CD14-positive monocyte (primary cell): ENCODE results near the gene DNAJA4. TPM values are rescaled to one million over a fixed set of nuclear protein-coding genes. Genes with fewer than 3 reads are reported as not detected.

ENCODE experiments used
- DNase-seq, 3 donors: peaks; one replicate each; pipeline ENCODE4 v3.0.0-alpha.2; 2011 to 2022
- H2AFZ ChIP-seq: 2 replicates; pipeline ENCODE4 v1.6.0; 2012; ENCODE audit warnings: mild to moderate bottlenecking, low read depth, low read length, inconsistent platforms; ENCODE audit not compliant: insufficient read depth, poor library complexity, severe bottlenecking
- H3K27ac ChIP-seq, 2 donors: 1 replicate in 1 of 2; 2 replicates in 1 of 2; pipeline ENCODE4 v1.5.1; 2012 to 2013; ENCODE audit warnings: low read length in 2 of 2, control low read depth in 1 of 2, inconsistent platforms in 1 of 2, low read depth in 1 of 2, mild to moderate bottlenecking in 1 of 2
- H3K27me3 ChIP-seq, 2 donors: one replicate each; pipeline versions ENCODE4 v1.6.0 to v1.6.1; 2011 to 2013; ENCODE audit warnings: low read length in 2 of 2; ENCODE audit not compliant: control insufficient read depth in 2 of 2, insufficient read depth in 2 of 2
- H3K36me3 ChIP-seq, 2 donors: replicated peaks in 1 of 2; 1 replicate in 1 of 2; 2 replicates in 1 of 2; pipeline versions ENCODE4 v1.5.1 to v1.6.1; 2012 to 2013; ENCODE audit warnings: low read length in 2 of 2, control low read depth in 1 of 2, inconsistent platforms in 1 of 2, mild to moderate bottlenecking in 1 of 2; ENCODE audit not compliant: insufficient read depth in 2 of 2, control insufficient read depth in 1 of 2
- H3K4me1 ChIP-seq, 2 donors: 1 replicate in 1 of 2; 2 replicates in 1 of 2; pipeline versions ENCODE4 v1.5.1 to v1.6.1; 2012 to 2013; ENCODE audit warnings: low read length in 2 of 2, control low read depth in 1 of 2, inconsistent platforms in 1 of 2, mild to moderate bottlenecking in 1 of 2, moderate library complexity in 1 of 2; ENCODE audit not compliant: insufficient read depth in 2 of 2, control insufficient read depth in 1 of 2
- H3K4me2 ChIP-seq: replicated peaks from 2 replicates; pipeline ENCODE3; 2012; ENCODE audit warnings: low read length, moderate library complexity, mild to moderate bottlenecking; ENCODE audit not compliant: poor library complexity, severe bottlenecking; ENCODE audit errors: extremely low read depth
- H3K4me3 ChIP-seq, 3 experiments: fragments of 200-600 bp in 1 of 3; sonication (generic) in 1 of 3; replicated peaks in 1 of 3; 1 replicate in 2 of 3; 2 replicates in 1 of 3; pipeline ENCODE4 v1.5.1; 2011 to 2013; ENCODE audit warnings: low read length in 3 of 3, mild to moderate bottlenecking in 3 of 3, control low read depth in 2 of 3, low read depth in 2 of 3, inconsistent platforms in 1 of 3, moderate library complexity in 1 of 3
- H3K79me2 ChIP-seq: 2 replicates; pipeline ENCODE4 v1.6.0; 2012; ENCODE audit warnings: mild to moderate bottlenecking, control low read depth, inconsistent platforms, low read length, moderate library complexity; ENCODE audit not compliant: insufficient read depth
- H3K9ac ChIP-seq: 2 replicates; pipeline ENCODE4 v1.6.0; 2017; ENCODE audit warnings: low read length, mild to moderate bottlenecking; ENCODE audit not compliant: insufficient read depth, poor library complexity, severe bottlenecking
- H3K9me3 ChIP-seq, 2 donors: replicated peaks in 1 of 2; 1 replicate in 1 of 2; 2 replicates in 1 of 2; pipeline versions ENCODE4 v1.5.1 to v1.6.1; 2012 to 2013; ENCODE audit warnings: low read length in 2 of 2, control low read depth in 1 of 2; ENCODE audit not compliant: control insufficient read depth in 1 of 2, insufficient read depth in 1 of 2
- H4K20me1 ChIP-seq: 2 replicates; pipeline ENCODE4 v1.6.0; 2012; ENCODE audit warnings: mild to moderate bottlenecking, low read length, control low read depth, moderate library complexity; ENCODE audit not compliant: insufficient read depth
- H3K27ac Mint-ChIP-seq, 7 donors: one replicate each; pipeline ENCODE4 v1.8.0; 2020; ENCODE audit warnings: mild to moderate bottlenecking in 7 of 7, mixed read lengths in 7 of 7, moderate library complexity in 6 of 7, inconsistent platforms in 2 of 7
- H3K27me3 Mint-ChIP-seq, 3 donors: one replicate each; pipeline ENCODE4 v1.8.0; 2021 to 2022; ENCODE audit warnings: low read depth in 3 of 3, mild to moderate bottlenecking in 3 of 3, mixed read lengths in 3 of 3, moderate library complexity in 3 of 3, inconsistent platforms in 1 of 3
- H3K36me3 Mint-ChIP-seq, 2 donors: one replicate each; pipeline ENCODE4 v1.8.0; 2020; ENCODE audit warnings: mixed read lengths in 2 of 2, inconsistent platforms in 1 of 2, mild to moderate bottlenecking in 1 of 2
- H3K4me1 Mint-ChIP-seq: one replicate; pipeline ENCODE4 v1.8.0; 2020; ENCODE audit warnings: mild to moderate bottlenecking, mixed read lengths
- H3K4me3 Mint-ChIP-seq, 2 donors: one replicate each; pipeline ENCODE4 v1.8.0; 2020; ENCODE audit warnings: mild to moderate bottlenecking in 2 of 2, mixed read lengths in 2 of 2, moderate library complexity in 1 of 2
- H3K9me3 Mint-ChIP-seq, 7 donors: one replicate each; pipeline ENCODE4 v1.8.0; 2020 to 2022; ENCODE audit warnings: mixed read lengths in 7 of 7, mild to moderate bottlenecking in 6 of 7, moderate library complexity in 6 of 7, inconsistent platforms in 2 of 7
- CTCF ChIP-seq: fragments of 200-600 bp; IDR thresholded peaks from one replicate; pipeline ENCODE4 v1.8.0; 2022; ENCODE audit warnings: antibody characterized with exemption, mild to moderate bottlenecking
- WGBS: methylation state at CpG from one replicate; pipeline ENCODE4 v1.1.5; 2013; ENCODE audit warnings: missing lambda C conversion rate; ENCODE audit not compliant: insufficient coverage; 5-methylcytosine and 5-hydroxymethylcytosine counted together
- intact Hi-C, 2 donors: fragments of 100-400 bp; cut with micrococcal nuclease; formaldehyde crosslinking; loops; one replicate each; pipeline versions ENCODE4 v1.15.0 to v1.15.1; 2023
- polyA plus RNA-seq, 3 donors: library from polyadenylated mRNA; depleted of rRNA in 1 of 3; unstranded in 2 of 3; stranded (reverse) in 1 of 3; fragments of 300-500 nt in 2 of 3; fragments of >200 nt in 1 of 3; fragmentation: Illumina TruSeq in 2 of 3; gene quantifications; 1 replicate in 2 of 3; 2 replicates in 1 of 3; pipeline ENCODE4 v1.2.3, GENCODE V29; 2012 to 2021

DNAJA4 gene
- polyA plus RNA-seq, 3 donors: 2.4 to 20.9 (median 2.5) TPM

- Mint-ChIP-seq H3K9me3 (peaks cover 0 to 2% (median 0%) of the 10 kb centered on the region in 7 donors), H3K27ac (no peak overlapping the region), H3K4me1 (peaks cover 25% of the 10 kb centered on the region), H3K27me3 (peaks cover 0 to 7% (median 0%) of the 10 kb centered on the region in 3 donors), H3K36me3 (no peaks in the 10 kb centered on the region), H3K4me3 (no peak overlapping the region)
- Histone ChIP-seq H3K27me3 (no peaks in the 10 kb centered on the region), H3K9ac (no peak overlapping the region), H4K20me1 (no peaks in the 10 kb centered on the region), H3K36me3 (no peaks in the 10 kb centered on the region), H2AFZ (no peak overlapping the region), H3K4me3 (no peak overlapping the region), H3K4me2 (no peak overlapping the region), H3K27ac (no peak overlapping the region), H3K4me1 (peaks cover 27 to 28% of the 10 kb centered on the region in 2 donors), H3K9me3 (no peaks in the 10 kb centered on the region), H3K79me2 (no peaks in the 10 kb centered on the region)
- 87% methylated on average over 3 of the region's 3 CpGs for WGBS
- intact Hi-C loops: no loop called here
- TF ChIP-seq CTCF: no peak
- DNase-seq: no peak
Measured at GRCh38 chr15:78311292-78311691, 46.9 kb downstream of the DNAJA4 start.

GRCh38 chr15:78312536-78312935 lies 48.2 kb downstream of the DNAJA4 start:
- H3K4me3 ChIP-seq: no peak overlapping the region
- H4K20me1 ChIP-seq: no peaks in the 10 kb centered on the region
- H3K9me3 ChIP-seq: no peaks in the 10 kb centered on the region
- Mint-ChIP-seq H3K4me1 (peaks cover 13% of the 10 kb centered on the region), H3K9me3 (peaks cover 0 to 2% (median 0%) of the 10 kb centered on the region in 7 donors), H3K27me3 (peaks cover 0 to 7% (median 0%) of the 10 kb centered on the region in 3 donors), H3K4me3 (no peak overlapping the region), H3K36me3 (no peaks in the 10 kb centered on the region), H3K27ac (peak overlapping the region in 1 of 7 donors; percentile 1)
- no peak overlapping the region for H3K27ac ChIP-seq
- intact Hi-C loops: no loop called here
- H3K9ac ChIP-seq: no peak overlapping the region
- H3K4me2 ChIP-seq: no peak overlapping the region
- peaks cover 15 to 16% of the 10 kb centered on the region in 2 donors for H3K4me1 ChIP-seq
- TF ChIP-seq CTCF: no peak
- H3K27me3 ChIP-seq: no peaks in the 10 kb centered on the region
- WGBS: 96% methylated on average over 3 of the region's 4 CpGs
- no peaks in the 10 kb centered on the region for H3K79me2 ChIP-seq
- H2AFZ ChIP-seq: no peak overlapping the region
- no peaks in the 10 kb centered on the region for H3K36me3 ChIP-seq
- no peak for DNase-seq
